ENCODE measurements around the gene MICAL3. TPM values are rescaled to one million over a fixed set of nuclear protein-coding genes. Genes with fewer than 3 reads are reported as not detected.
"Not testable (repeated sequence)": the region's sequence is repeated elsewhere in the genome, so short reads cannot be mapped to it uniquely, and the experiment has no call there.

The MICAL3 gene
- total RNA-seq, 4 donors from 2014 or later, result 24.3 to 29.7 (median 28.2) TPM

DNA sequence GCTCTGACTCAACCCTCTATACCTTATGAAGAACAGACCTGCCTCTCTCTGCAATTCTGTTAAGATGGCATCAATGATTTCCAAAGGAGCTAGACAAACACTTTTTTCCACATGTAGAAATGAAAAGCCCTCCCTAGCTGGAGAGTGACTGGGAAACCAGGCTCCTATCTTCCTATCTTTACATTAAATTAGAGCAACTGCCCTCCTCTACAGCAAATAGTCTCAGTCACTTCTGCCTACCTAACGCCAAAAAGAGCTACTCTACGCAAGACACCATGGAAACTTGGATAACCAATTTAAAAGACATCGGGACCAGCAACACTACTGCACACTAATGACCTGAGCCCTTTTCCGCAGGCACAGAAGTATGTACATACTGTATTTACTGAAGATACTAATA is 84.8 kb downstream of the MICAL3 start:
- intact Hi-C loops (cut with DNase I; ENCODE audit: low total_unique reads), result no loop called here
- no peak overlapping the region for H3K4me3 ChIP-seq (ENCODE audit: low read depth, poor library complexity, severe bottlenecking)
- DNase-seq (ENCODE audit: low spot score in 2 of 2), result peak in 1 of 2 donors; percentile 10
- 91 to 96% methylated on average over 4 of the region's 4 CpGs for WGBS, 2 donors
- TF ChIP-seq, protein P1, sequence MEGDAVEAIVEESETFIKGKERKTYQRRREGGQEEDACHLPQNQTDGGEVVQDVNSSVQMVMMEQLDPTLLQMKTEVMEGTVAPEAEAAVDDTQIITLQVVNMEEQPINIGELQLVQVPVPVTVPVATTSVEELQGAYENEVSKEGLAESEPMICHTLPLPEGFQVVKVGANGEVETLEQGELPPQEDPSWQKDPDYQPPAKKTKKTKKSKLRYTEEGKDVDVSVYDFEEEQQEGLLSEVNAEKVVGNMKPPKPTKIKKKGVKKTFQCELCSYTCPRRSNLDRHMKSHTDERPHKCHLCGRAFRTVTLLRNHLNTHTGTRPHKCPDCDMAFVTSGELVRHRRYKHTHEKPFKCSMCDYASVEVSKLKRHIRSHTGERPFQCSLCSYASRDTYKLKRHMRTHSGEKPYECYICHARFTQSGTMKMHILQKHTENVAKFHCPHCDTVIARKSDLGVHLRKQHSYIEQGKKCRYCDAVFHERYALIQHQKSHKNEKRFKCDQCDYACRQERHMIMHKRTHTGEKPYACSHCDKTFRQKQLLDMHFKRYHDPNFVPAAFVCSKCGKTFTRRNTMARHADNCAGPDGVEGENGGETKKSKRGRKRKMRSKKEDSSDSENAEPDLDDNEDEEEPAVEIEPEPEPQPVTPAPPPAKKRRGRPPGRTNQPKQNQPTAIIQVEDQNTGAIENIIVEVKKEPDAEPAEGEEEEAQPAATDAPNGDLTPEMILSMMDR (IDR thresholded peaks at IDR 0.05), result no peak
- TF ChIP-seq POLR2A (IDR thresholded peaks at IDR 0.05), result no peak

DNA sequence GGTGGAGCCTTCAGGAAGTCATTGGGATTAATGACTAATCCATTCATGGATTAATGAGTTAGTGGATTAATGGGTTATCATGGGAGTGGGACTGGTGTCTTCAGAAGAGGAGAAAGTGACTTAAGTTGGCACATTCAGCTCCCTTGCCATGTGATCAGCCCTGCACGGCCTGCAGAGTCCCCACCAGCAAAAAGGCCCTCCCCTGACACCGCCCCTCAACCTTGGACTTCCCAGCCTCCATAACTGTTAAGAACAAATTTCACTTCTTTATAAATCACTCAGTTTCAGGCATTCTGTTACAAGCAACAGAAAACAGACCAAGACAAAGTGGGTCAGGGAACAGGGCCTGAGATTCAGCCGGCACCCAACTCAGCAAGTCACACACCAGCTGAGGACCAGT is 85.3 kb downstream of the MICAL3 start:
- TF ChIP-seq, protein P1 (IDR thresholded peaks at IDR 0.05), result no peak
- TF ChIP-seq POLR2A (IDR thresholded peaks at IDR 0.05), result no peak
- DNase-seq (ENCODE audit: low spot score in 2 of 2), result peak in 1 of 2 donors; percentile 3
- 88 to 92% methylated on average over 3 of the region's 3 CpGs for WGBS, 2 donors
- H3K4me3 ChIP-seq (ENCODE audit: low read depth, poor library complexity, severe bottlenecking), result no peak overlapping the region
- intact Hi-C loops (cut with DNase I; ENCODE audit: low total_unique reads), result no loop called here

- intact Hi-C loops (cut with DNase I; ENCODE audit: low total_unique reads), result no loop called here
- DNase-seq (ENCODE audit: low spot score in 2 of 2), result no peak
- TF ChIP-seq, protein P1 (IDR thresholded peaks at IDR 0.05), result no peak
- TF ChIP-seq POLR2A (IDR thresholded peaks at IDR 0.05), result no peak
- WGBS, 2 donors, result 75 to 80% methylated on average over 8 of the region's 8 CpGs
- no peak overlapping the region for H3K4me3 ChIP-seq (ENCODE audit: low read depth, poor library complexity, severe bottlenecking)
These were observed 85.9 kb downstream of the MICAL3 start for GRCh38 chr22:17938484-17938924.

DNA sequence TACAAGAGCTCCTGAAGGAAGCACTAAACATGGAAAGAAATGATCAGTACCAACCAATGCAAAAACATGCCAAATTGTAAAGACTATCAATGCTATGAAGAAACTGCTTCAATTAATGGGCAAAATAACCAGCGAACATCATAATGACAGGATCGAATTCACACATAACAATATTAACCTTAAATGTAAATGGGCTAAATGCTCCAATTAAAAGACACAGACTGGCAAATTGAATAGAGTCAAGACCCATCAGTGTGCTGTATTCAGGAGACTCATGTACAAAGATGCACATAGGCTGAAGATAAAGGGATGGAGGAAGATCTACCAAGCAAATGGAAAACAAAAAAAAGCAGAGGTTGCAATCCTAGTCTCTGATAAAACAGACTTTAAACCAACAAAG is 91.9 kb downstream of the MICAL3 start:
- H3K4me3 ChIP-seq (ENCODE audit: low read depth, poor library complexity, severe bottlenecking); DNase-seq (ENCODE audit: low spot score in 2 of 2); intact Hi-C loops (cut with DNase I; ENCODE audit: low total_unique reads): not testable (repeated sequence)
- 98 to 99% methylated on average over 2 of the region's 2 CpGs for WGBS, 2 donors

GRCh38 chr22:17931400-17931825 is 92.9 kb downstream of the MICAL3 start:
- no peak for DNase-seq (ENCODE audit: low spot score in 2 of 2)
- intact Hi-C loops (cut with DNase I; ENCODE audit: low total_unique reads), result no loop called here
- H3K4me3 ChIP-seq (ENCODE audit: low read depth, poor library complexity, severe bottlenecking), result no peak overlapping the region
- no peak for TF ChIP-seq POLR2A (IDR thresholded peaks at IDR 0.05)
- TF ChIP-seq, protein P1 (IDR thresholded peaks at IDR 0.05), result no peak
- WGBS, 2 donors, result 44 to 49% methylated on average over 3 of the region's 3 CpGs

GRCh38 chr22:17930455-17931313 is 93.7 kb downstream of the MICAL3 start:
- intact Hi-C loops (cut with DNase I; ENCODE audit: low total_unique reads), result no loop called here
- no peak for DNase-seq (ENCODE audit: low spot score in 2 of 2)
- no peak overlapping the region for H3K4me3 ChIP-seq (ENCODE audit: low read depth, poor library complexity, severe bottlenecking)
- TF ChIP-seq, protein P1 (IDR thresholded peaks at IDR 0.05), result no peak
- no peak for TF ChIP-seq POLR2A (IDR thresholded peaks at IDR 0.05)
- WGBS, 2 donors, result 96 to 97% methylated on average over 18 of the region's 18 CpGs
